ENCODE data around the gene MLXIPL. TPM values are rescaled to one million over a fixed set of nuclear protein-coding genes. Genes with fewer than 3 reads are reported as not detected.
A peak's percentile ranks its signal among the peaks of the same experiment; 100 is the strongest.
"Not testable (repeated sequence)": the region's sequence is repeated elsewhere in the genome, so short reads cannot be mapped to it uniquely, and the experiment has no call there.

Gene MLXIPL
- not detected for total RNA-seq

DNA sequence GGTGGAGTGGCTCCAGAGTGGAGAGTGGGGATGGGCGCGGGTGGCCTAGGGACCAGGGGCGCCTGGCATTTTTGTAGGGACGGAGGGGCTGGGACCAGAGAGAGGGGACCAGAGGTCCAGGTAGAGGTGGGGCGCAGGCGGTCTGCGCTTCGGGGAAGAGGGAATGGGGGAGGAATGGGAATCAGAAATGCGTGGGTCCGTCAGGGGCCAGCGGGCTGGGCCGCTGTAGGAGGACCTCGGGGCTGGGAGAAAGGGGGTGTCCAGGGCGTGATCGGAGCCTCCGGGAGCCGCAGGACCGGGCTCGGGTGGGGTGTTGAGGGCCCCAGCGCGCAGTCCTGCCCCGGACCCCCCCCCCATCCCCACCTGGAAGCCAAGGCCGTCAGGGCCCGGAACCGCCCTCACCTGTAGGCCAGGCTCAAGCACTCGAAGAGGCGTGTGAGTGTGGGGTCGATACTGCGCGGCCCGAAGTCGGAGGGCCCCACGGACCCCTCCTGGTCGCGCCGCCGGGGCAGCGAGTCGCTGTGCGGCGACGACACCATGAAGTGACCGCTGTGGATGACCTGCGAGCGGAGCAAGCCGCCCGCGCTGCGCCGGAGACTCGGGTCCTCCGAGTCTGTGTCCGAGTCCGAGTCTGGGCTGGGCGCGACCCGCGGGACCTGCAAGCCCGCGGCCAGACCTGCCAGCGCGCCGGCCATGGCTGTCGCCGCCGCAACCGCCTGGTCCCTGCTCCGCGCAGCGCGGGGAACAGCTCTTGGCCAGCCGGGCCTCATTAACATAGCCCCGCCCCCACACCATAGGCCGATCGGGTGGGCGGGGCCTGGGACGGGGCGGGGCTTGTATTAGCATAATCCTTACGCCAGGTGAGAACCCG is at the start of gene MLXIPL:
Gene MLXIPL (minus strand): TSS at position 725 of the 871 bp plus-strand sequence. CDS start 30 bp downstream, at position 695.
- peaks cover 37% of the 10 kb centered on the region for H3K27me3 Mint-ChIP-seq
- no peaks in the 10 kb centered on the region for H3K36me3 Mint-ChIP-seq (ENCODE audit: low read depth)

DNA sequence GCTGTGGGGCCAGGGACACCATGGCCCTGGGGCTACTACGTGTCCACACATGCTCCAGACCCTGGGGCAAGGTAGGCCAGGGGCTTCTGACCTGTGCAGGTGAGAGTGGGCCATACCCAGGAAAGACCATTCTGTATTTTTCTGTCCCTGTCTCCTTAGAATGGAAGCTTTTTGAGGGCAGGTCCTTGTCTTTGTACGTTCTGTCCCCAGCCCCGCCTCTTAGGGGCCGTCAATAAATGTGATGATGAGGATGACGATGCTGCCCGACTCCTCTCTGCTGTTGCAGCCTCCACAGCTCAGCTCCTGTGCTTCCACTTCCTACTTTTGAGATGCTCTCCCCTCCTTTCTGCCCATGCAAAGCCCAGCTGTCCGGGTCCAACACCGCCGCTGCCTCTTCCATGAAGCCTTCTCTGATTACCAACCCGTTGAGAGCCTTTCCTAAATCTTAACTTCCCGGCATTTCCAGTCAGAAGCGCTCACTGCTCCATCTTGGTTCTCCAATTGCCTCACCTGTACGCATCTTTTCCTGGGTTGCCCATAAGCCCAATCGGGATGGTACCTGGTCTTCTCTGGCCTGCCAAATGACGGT is 47.6 kb upstream of the MLXIPL start:
- Mint-ChIP-seq H3K9me3 (no peaks in the 10 kb centered on the region), H3K27me3 (peaks cover 6% of the 10 kb centered on the region), H3K4me3 (no peak overlapping the region), H3K36me3 (ENCODE audit: low read depth) (no peaks in the 10 kb centered on the region), H3K27ac (no peak overlapping the region), H3K4me1 (no peaks in the 10 kb centered on the region)
- no peak for ATAC-seq (replicated peaks)

More for the DNA sequence above, at the start of gene MLXIPL:
- Mint-ChIP-seq H3K27ac (no peak within 1 kb of the TSS), H3K4me1 (no peaks in the 10 kb centered on the region), H3K9me3 (no peaks in the 10 kb centered on the region), H3K4me3 (peak within 1 kb of the TSS; percentile 39)
- ATAC-seq (replicated peaks): peak; percentile 90

- Mint-ChIP-seq H3K36me3 (ENCODE audit: low read depth) (no peaks in the 10 kb centered on the region), H3K27ac (no peak overlapping the region), H3K9me3 (no peaks in the 10 kb centered on the region), H3K4me3 (no peak overlapping the region), H3K4me1 (no peaks in the 10 kb centered on the region), H3K27me3 (peaks cover 6% of the 10 kb centered on the region)
- ATAC-seq (replicated peaks): no peak
Measured at GRCh38 chr7:73671322-73671661, 47.0 kb upstream of the MLXIPL start.

- Mint-ChIP-seq H3K36me3 (ENCODE audit: low read depth) (no peaks in the 10 kb centered on the region), H3K27me3 (peaks cover 16% of the 10 kb centered on the region), H3K27ac (no peak overlapping the region), H3K9me3 (no peaks in the 10 kb centered on the region), H3K4me1 (no peaks in the 10 kb centered on the region), H3K4me3 (no peak overlapping the region)
- ATAC-seq (replicated peaks): no peak
Measured at GRCh38 chr7:73669858-73670385, 45.6 kb upstream of the MLXIPL start.

- no peaks in the 10 kb centered on the region for H3K36me3 Mint-ChIP-seq (ENCODE audit: low read depth)
- H3K27ac Mint-ChIP-seq: no peak overlapping the region
- peaks cover 20% of the 10 kb centered on the region for H3K27me3 Mint-ChIP-seq
- ATAC-seq (replicated peaks): no peak
- H3K4me1 Mint-ChIP-seq: peaks cover 3% of the 10 kb centered on the region
- no peaks in the 10 kb centered on the region for H3K9me3 Mint-ChIP-seq
- H3K4me3 Mint-ChIP-seq: no peak overlapping the region
Measured at GRCh38 chr7:73669288-73669701, 45.0 kb upstream of the MLXIPL start.

DNA sequence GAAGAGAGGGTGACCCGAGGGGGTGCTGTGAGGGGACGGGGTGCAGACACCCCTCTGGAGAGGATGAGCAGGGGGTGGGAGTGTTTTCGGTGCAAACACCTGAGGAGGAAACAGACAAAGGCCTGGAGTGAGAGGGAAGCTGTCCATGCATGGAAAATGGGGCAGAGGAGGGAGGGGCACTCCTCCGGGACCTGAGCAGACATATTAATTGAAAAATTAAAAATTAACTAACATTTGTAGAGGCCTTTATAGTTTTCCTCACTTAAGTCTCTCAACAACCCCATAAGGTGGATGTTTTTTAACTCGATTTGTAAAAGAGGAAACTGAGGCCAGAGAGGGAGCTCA is 44.5 kb upstream of the MLXIPL start:
- H3K9me3 Mint-ChIP-seq: no peaks in the 10 kb centered on the region
- H3K4me1 Mint-ChIP-seq: peaks cover 5% of the 10 kb centered on the region
- no peaks in the 10 kb centered on the region for H3K36me3 Mint-ChIP-seq (ENCODE audit: low read depth)
- no peak for ATAC-seq (replicated peaks)
- peaks cover 24% of the 10 kb centered on the region for H3K27me3 Mint-ChIP-seq
- no peak overlapping the region for H3K27ac Mint-ChIP-seq
- peak overlapping the region; percentile 48 for H3K4me3 Mint-ChIP-seq

- H3K9me3 Mint-ChIP-seq: no peaks in the 10 kb centered on the region
- peak overlapping the region; percentile 48 for H3K4me3 Mint-ChIP-seq
- no peaks in the 10 kb centered on the region for H3K36me3 Mint-ChIP-seq (ENCODE audit: low read depth)
- ATAC-seq (replicated peaks): no peak
- no peak overlapping the region for H3K27ac Mint-ChIP-seq
- H3K4me1 Mint-ChIP-seq: peaks cover 6% of the 10 kb centered on the region
- H3K27me3 Mint-ChIP-seq: peaks cover 26% of the 10 kb centered on the region
Measured at GRCh38 chr7:73668103-73668885, 44.0 kb upstream of the MLXIPL start.

- Mint-ChIP-seq H3K9me3 (no peaks in the 10 kb centered on the region), H3K27me3 (peaks cover 31% of the 10 kb centered on the region), H3K4me1 (peaks cover 9% of the 10 kb centered on the region), H3K4me3 (peak within 1 kb of the TSS; percentile 63), H3K36me3 (ENCODE audit: low read depth) (no peaks in the 10 kb centered on the region), H3K27ac (no peak within 1 kb of the TSS)
- peak; percentile 94 for ATAC-seq (replicated peaks)
Measured at GRCh38 chr7:73667344-73668102, 43.2 kb upstream of the MLXIPL start, which contains the start of gene VPS37D. TSS of gene VPS37D (plus strand) at chr7:73667831. CDS start at chr7:73667959, 128 bp downstream.

GRCh38 chr7:73663033-73663432 is 38.7 kb upstream of the MLXIPL start:
- peaks cover 9% of the 10 kb centered on the region for H3K4me1 Mint-ChIP-seq
- H3K4me3 Mint-ChIP-seq: no peak overlapping the region
- peaks cover 29% of the 10 kb centered on the region for H3K27me3 Mint-ChIP-seq
- no peak for ATAC-seq (replicated peaks)
- no peak overlapping the region for H3K27ac Mint-ChIP-seq
- H3K36me3 Mint-ChIP-seq (ENCODE audit: low read depth): no peaks in the 10 kb centered on the region
- no peaks in the 10 kb centered on the region for H3K9me3 Mint-ChIP-seq

DNA sequence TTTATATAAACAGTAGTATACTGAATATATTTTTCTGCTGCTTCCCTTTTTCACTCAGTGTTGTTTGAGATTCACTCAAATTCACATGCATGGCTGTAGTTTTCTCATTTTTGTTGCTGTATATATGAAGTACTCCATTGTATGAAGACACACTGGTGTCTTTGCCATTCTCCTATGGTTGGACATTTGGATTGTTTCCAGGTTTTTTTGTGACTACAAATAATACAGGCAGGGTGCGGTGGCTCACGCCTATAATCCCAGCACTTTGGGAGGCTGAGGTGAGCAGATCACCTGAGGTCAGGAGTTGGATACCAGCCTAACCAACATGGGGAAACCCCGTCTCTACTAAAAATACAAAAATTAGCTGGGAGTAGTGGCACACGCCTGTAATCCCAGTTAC is 36.3 kb upstream of the MLXIPL start:
- H3K4me1 Mint-ChIP-seq; ATAC-seq (replicated peaks); H3K36me3 Mint-ChIP-seq (ENCODE audit: low read depth); H3K27ac Mint-ChIP-seq; H3K4me3 Mint-ChIP-seq; H3K9me3 Mint-ChIP-seq: not testable (repeated sequence)
- peaks cover 23% of the 10 kb centered on the region for H3K27me3 Mint-ChIP-seq

GRCh38 chr7:73659983-73660382 is 35.7 kb upstream of the MLXIPL start:
- no peak overlapping the region for H3K27ac Mint-ChIP-seq
- ATAC-seq (replicated peaks): no peak
- no peak overlapping the region for H3K4me3 Mint-ChIP-seq
- peaks cover 24% of the 10 kb centered on the region for H3K27me3 Mint-ChIP-seq
- H3K36me3 Mint-ChIP-seq (ENCODE audit: low read depth): no peaks in the 10 kb centered on the region
- H3K9me3 Mint-ChIP-seq: no peaks in the 10 kb centered on the region
- H3K4me1 Mint-ChIP-seq: peaks cover 9% of the 10 kb centered on the region

DNA sequence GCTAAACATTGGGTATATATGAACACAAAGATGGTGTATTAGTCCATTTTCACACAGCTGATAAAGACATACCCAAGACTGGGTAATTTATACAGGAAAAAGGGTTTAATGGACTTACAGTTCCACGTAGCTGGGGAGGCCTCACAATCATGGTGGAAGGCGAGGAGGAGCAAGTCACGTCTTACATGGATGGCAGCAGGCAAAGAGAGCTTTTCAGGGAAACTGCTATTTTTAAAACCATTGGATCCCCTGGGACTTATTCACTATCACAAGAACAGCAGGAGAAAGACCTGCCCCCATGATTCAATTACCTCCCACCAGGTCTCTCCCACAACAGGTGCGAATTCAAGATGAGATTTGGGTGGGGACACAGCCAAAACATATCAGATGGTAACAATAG is 31.0 kb upstream of the MLXIPL start:
- H3K4me1 Mint-ChIP-seq; H3K27ac Mint-ChIP-seq; H3K4me3 Mint-ChIP-seq; H3K36me3 Mint-ChIP-seq (ENCODE audit: low read depth); H3K9me3 Mint-ChIP-seq; ATAC-seq (replicated peaks): not testable (repeated sequence)
- H3K27me3 Mint-ChIP-seq: peaks cover 20% of the 10 kb centered on the region

GRCh38 chr7:73652541-73652949 is 28.2 kb upstream of the MLXIPL start:
- Mint-ChIP-seq H3K4me3 (no peak overlapping the region), H3K27ac (no peak overlapping the region), H3K9me3 (no peaks in the 10 kb centered on the region), H3K27me3 (peaks cover 38% of the 10 kb centered on the region), H3K4me1 (peaks cover 16% of the 10 kb centered on the region), H3K36me3 (ENCODE audit: low read depth) (no peaks in the 10 kb centered on the region)
- no peak for ATAC-seq (replicated peaks)

GRCh38 chr7:73650524-73650923 is 26.2 kb upstream of the MLXIPL start:
- no peak overlapping the region for H3K4me3 Mint-ChIP-seq
- H3K27ac Mint-ChIP-seq: no peak overlapping the region
- H3K36me3 Mint-ChIP-seq (ENCODE audit: low read depth): no peaks in the 10 kb centered on the region
- no peaks in the 10 kb centered on the region for H3K9me3 Mint-ChIP-seq
- peaks cover 49% of the 10 kb centered on the region for H3K27me3 Mint-ChIP-seq
- peaks cover 16% of the 10 kb centered on the region for H3K4me1 Mint-ChIP-seq
- ATAC-seq (replicated peaks): no peak

Measured in activated T-helper 17 cell treated with anti-CD3 and anti-CD28 coated beads, Interleukin-2, amount 50 U/mL, for 72 hours (primary cell).